B cell (primary cell): Measurements from ENCODE around the gene DMRTC1B. TPM values are rescaled to one million over a fixed set of nuclear protein-coding genes. Genes with fewer than 3 reads are reported as not detected.
"Not testable (repeated sequence)": the region's sequence is repeated elsewhere in the genome, so short reads cannot be mapped to it uniquely, and the experiment has no call there.

ENCODE experiments used
- ATAC-seq: fragments of 200-7000 bp; cut with Tn5 transposase; one replicate; pipeline ENCODE4 v1.10.0; 2021; ENCODE audit warnings: low read depth, mild to moderate bottlenecking, moderate number of reproducible peaks, moderate library complexity
- CTCF ChIA-PET: fragments of 350-600 bp; sonication (Branson Sonifier 250); formaldehyde crosslinking; loops from one replicate; lab custom pipeline; 2021; ENCODE audit warnings: antibody characterized with exemption, inconsistent platforms; lab: Charles Lee
- POLR2A ChIA-PET: fragments of 350-600 bp; sonication (Branson Sonifier 250); formaldehyde crosslinking; loops from one replicate; lab custom pipeline; 2021; ENCODE audit warnings: antibody characterized with exemption; lab: Charles Lee
- DNase-seq: peaks from one replicate; pipeline ENCODE4 v3.0.0; 2013
- H2AFZ ChIP-seq: 2 replicates; pipeline ENCODE4 v1.6.1; 2012; ENCODE audit warnings: mild to moderate bottlenecking, low read depth, low read length; ENCODE audit not compliant: insufficient read depth, poor library complexity, severe bottlenecking
- H3K27ac ChIP-seq, 2 donors: 1 replicate in 1 of 2; 2 replicates in 1 of 2; pipeline ENCODE4 v1.5.1; 2012 to 2013; ENCODE audit warnings: low read length in 2 of 2, mild to moderate bottlenecking in 2 of 2, moderate library complexity in 1 of 2
- H3K27me3 ChIP-seq, 4 experiments: fragments of 200-600 bp in 1 of 4; sonication (generic) in 1 of 4; replicated peaks in 1 of 4; 1 replicate in 2 of 4; 2 replicates in 2 of 4; pipeline versions ENCODE4 v1.6.1 to v1.7.0; 2013 to 2016; ENCODE audit warnings: low read length in 3 of 4, mild to moderate bottlenecking in 2 of 4, mixed read lengths in 1 of 4, moderate library complexity in 1 of 4; ENCODE audit not compliant: insufficient read depth in 4 of 4, control insufficient read depth in 3 of 4; ENCODE audit errors: control extremely low read depth in 1 of 4
- H3K36me3 ChIP-seq, 2 experiments: replicated peaks in 1 of 2; 1 replicate in 1 of 2; 2 replicates in 1 of 2; pipeline versions ENCODE4 v1.6.1 to v1.7.1; 2013; ENCODE audit warnings: low read length in 1 of 2; ENCODE audit not compliant: insufficient read depth in 2 of 2, control insufficient read depth in 1 of 2; ENCODE audit errors: control extremely low read depth in 1 of 2, extremely low read depth in 1 of 2
- H3K4me1 ChIP-seq, 2 donors: fragments of 200-600 bp in 1 of 2; sonication (generic) in 1 of 2; 1 replicate in 1 of 2; 2 replicates in 1 of 2; pipeline versions ENCODE4 v1.5.1 to v1.6.1; 2013 to 2017; ENCODE audit warnings: low read length in 2 of 2; ENCODE audit not compliant: control insufficient read depth in 2 of 2, insufficient read depth in 2 of 2
- H3K4me2 ChIP-seq: replicated peaks from 2 replicates; pipeline ENCODE3; 2012; ENCODE audit warnings: mild to moderate bottlenecking, low read depth, low read length; ENCODE audit not compliant: poor library complexity, severe bottlenecking
- H3K4me3 ChIP-seq, 5 experiments: fragments of 200-600 bp in 1 of 5; sonication (generic) in 1 of 5; 1 replicate in 3 of 5; 2 replicates in 2 of 5; pipeline versions ENCODE4 v1.5.1 to v1.7.0; 2011 to 2016; ENCODE audit warnings: low read length in 4 of 5, mild to moderate bottlenecking in 4 of 5, low read depth in 2 of 5, control low read depth in 1 of 5, moderate library complexity in 1 of 5; ENCODE audit not compliant: insufficient read depth in 1 of 5; ENCODE audit errors: control extremely low read depth in 1 of 5, extremely low read depth in 1 of 5
- H3K79me2 ChIP-seq: fragments of 200-600 bp; sonication (generic); one replicate; pipeline ENCODE4 v1.6.0; 2016; ENCODE audit warnings: low read length; ENCODE audit not compliant: control insufficient read depth, insufficient read depth
- H3K9ac ChIP-seq: fragments of 200-600 bp; sonication (generic); 2 replicates; pipeline ENCODE4 v1.6.1; 2017; ENCODE audit warnings: mild to moderate bottlenecking, low read length, moderate library complexity
- H3K9me3 ChIP-seq, 3 donors: one replicate each; pipeline versions ENCODE4 v1.6.1 to v1.7.1; 2013; ENCODE audit warnings: low read length in 2 of 3; ENCODE audit not compliant: control insufficient read depth in 2 of 3, insufficient read depth in 1 of 3; ENCODE audit errors: control extremely low read depth in 1 of 3
- H4K20me1 ChIP-seq: 2 replicates; pipeline ENCODE4 v1.6.0; 2012; ENCODE audit warnings: mild to moderate bottlenecking, low read length; ENCODE audit not compliant: insufficient read depth, control insufficient read depth, poor library complexity, severe bottlenecking
- H3K27ac Mint-ChIP-seq: one replicate; pipeline ENCODE4 v1.8.0; 2021; ENCODE audit warnings: mixed read lengths
- H3K27me3 Mint-ChIP-seq: one replicate; pipeline ENCODE4 v1.8.0; 2021; ENCODE audit warnings: mixed read lengths
- H3K4me1 Mint-ChIP-seq: one replicate; pipeline ENCODE4 v1.8.0; 2021; ENCODE audit warnings: mixed read lengths
- H3K4me3 Mint-ChIP-seq: one replicate; pipeline ENCODE4 v1.8.0; 2021; ENCODE audit warnings: mixed read lengths
- H3K9me3 Mint-ChIP-seq: one replicate; pipeline ENCODE4 v1.8.0; 2022; ENCODE audit warnings: mixed read lengths; ENCODE audit not compliant: insufficient read depth
- WGBS: methylation state at CpG from one replicate; pipeline ENCODE4 v1.1.5; 2013; ENCODE audit warnings: missing lambda C conversion rate; ENCODE audit not compliant: insufficient coverage; 5-methylcytosine and 5-hydroxymethylcytosine counted together
- intact Hi-C: fragments of 100-400 bp; cut with micrococcal nuclease; formaldehyde crosslinking; loops from one replicate; pipeline ENCODE4 v1.10.0; 2022
- polyA plus RNA-seq: library from polyadenylated mRNA; depleted of rRNA; stranded (reverse); fragments of >200 nt; gene quantifications from 2 replicates; pipeline ENCODE4 v1.2.3, GENCODE V29; 2012
- total RNA-seq, 2 donors: library from RNA; stranded (reverse); fragments of 120-200 nt in 1 of 2; gene quantifications; 1 replicate in 1 of 2; 2 replicates in 1 of 2; pipeline versions ENCODE4 v1.2.3 to v1.2.4, GENCODE V29; 2013 to 2022

Gene DMRTC1B
- total and polyA plus RNA-seq, 2 donors (not counting 1 experiment from before 2014, with no cell fraction given) = 2.2 to 3.3 TPM

GRCh38 chrX:72783365-72783936 is 6.8 kb downstream of the DMRTC1B start:
- CTCF ChIA-PET = not testable (repeated sequence)

GRCh38 chrX:72783964-72784363 is 7.3 kb downstream of the DMRTC1B start:
- H3K4me1 Mint-ChIP-seq, H3K27ac ChIP-seq, DNase-seq, H3K36me3 ChIP-seq, H3K27me3 Mint-ChIP-seq, H3K9ac ChIP-seq, ATAC-seq, H3K79me2 ChIP-seq, H2AFZ ChIP-seq, H3K9me3 Mint-ChIP-seq, H3K27ac Mint-ChIP-seq, H4K20me1 ChIP-seq, H3K4me1 ChIP-seq, H3K4me3 Mint-ChIP-seq, H3K9me3 ChIP-seq, H3K4me3 ChIP-seq, H3K27me3 ChIP-seq, POLR2A ChIA-PET, intact Hi-C loops, H3K4me2 ChIP-seq, CTCF ChIA-PET: not testable (repeated sequence)
- no CpG with 5 or more reads among the region's 6 CpGs for WGBS

More at GRCh38 chrX:72783365-72783936, 6.8 kb downstream of the DMRTC1B start:
- H3K9ac ChIP-seq, H3K9me3 Mint-ChIP-seq, H3K4me3 ChIP-seq, H4K20me1 ChIP-seq, H3K27me3 ChIP-seq, H3K4me1 ChIP-seq, H3K36me3 ChIP-seq, H3K4me2 ChIP-seq, H3K79me2 ChIP-seq, H3K27ac Mint-ChIP-seq, H2AFZ ChIP-seq, H3K9me3 ChIP-seq, POLR2A ChIA-PET, intact Hi-C loops, ATAC-seq, H3K4me3 Mint-ChIP-seq, H3K4me1 Mint-ChIP-seq, H3K27me3 Mint-ChIP-seq, DNase-seq, H3K27ac ChIP-seq: not testable (repeated sequence)
- no CpG with 5 or more reads among the region's 8 CpGs for WGBS

- CTCF ChIA-PET, intact Hi-C loops, H3K27ac Mint-ChIP-seq: not testable (repeated sequence)
Measured at GRCh38 chrX:72788142-72788541, 11.5 kb downstream of the DMRTC1B start.

GRCh38 chrX:72790390-72790789 is 13.7 kb downstream of the DMRTC1B start:
- intact Hi-C loops, H3K4me1 ChIP-seq, DNase-seq, H3K27me3 ChIP-seq, H3K27ac ChIP-seq, H3K79me2 ChIP-seq, H3K9me3 Mint-ChIP-seq, H4K20me1 ChIP-seq, H3K4me3 ChIP-seq, H3K36me3 ChIP-seq, H3K9ac ChIP-seq, H3K4me3 Mint-ChIP-seq, H3K4me2 ChIP-seq, H3K27ac Mint-ChIP-seq, H3K9me3 ChIP-seq, POLR2A ChIA-PET, H3K4me1 Mint-ChIP-seq, CTCF ChIA-PET, ATAC-seq, H2AFZ ChIP-seq, H3K27me3 Mint-ChIP-seq: not testable (repeated sequence)
- no CpG with 5 or more reads among the region's 3 CpGs for WGBS

More at GRCh38 chrX:72788142-72788541, 11.5 kb downstream of the DMRTC1B start:
- ATAC-seq, H3K27ac ChIP-seq, H3K27me3 Mint-ChIP-seq, H3K9ac ChIP-seq, H3K27me3 ChIP-seq, H2AFZ ChIP-seq, POLR2A ChIA-PET, DNase-seq, H3K4me3 Mint-ChIP-seq, H3K4me2 ChIP-seq, H3K79me2 ChIP-seq, H3K4me3 ChIP-seq, H3K36me3 ChIP-seq, H3K9me3 ChIP-seq, H4K20me1 ChIP-seq, H3K4me1 ChIP-seq, H3K4me1 Mint-ChIP-seq, H3K9me3 Mint-ChIP-seq: not testable (repeated sequence)
- WGBS = no CpG with 5 or more reads among the region's 1 CpG
